HepG2 (cell line): ENCODE data around the gene U2AF2. TPM values are rescaled to one million over a fixed set of nuclear protein-coding genes. Genes with fewer than 3 reads are reported as not detected.
A peak's percentile ranks its signal among the peaks of the same experiment; 100 is the strongest.

Source experiments
- AKNA ChIP-seq: sonication (generic); formaldehyde crosslinking; IDR thresholded peaks from 2 replicates; pipeline ENCODE4 v1.4.0; 2020; ENCODE audit warnings: missing genetic modification reagents, borderline replicate concordance
- ARHGAP35 ChIP-seq: sonication (generic); formaldehyde crosslinking; IDR thresholded peaks from 2 replicates; pipeline ENCODE4 v1.9.0; 2022; ENCODE audit warnings: mild to moderate bottlenecking, inconsistent platforms, moderate library complexity, missing genetic modification reagents, borderline replicate concordance
- CBX5 ChIP-seq: sonication (generic); formaldehyde crosslinking; IDR thresholded peaks from 2 replicates; pipeline ENCODE4 v1.4.0; 2020; ENCODE audit warnings: missing genetic modification reagents, borderline replicate concordance
- CREM ChIP-seq, 2 experiments: sonication (generic) in 1 of 2; formaldehyde crosslinking in 1 of 2; IDR thresholded peaks; 2 replicates each; pipeline versions ENCODE4 v1.4.0 to v1.6.1; 2016 to 2020; ENCODE audit warnings: antibody characterized with exemption in 1 of 2, mild to moderate bottlenecking in 1 of 2, missing genetic modification reagents in 1 of 2
- CTCF ChIP-seq: sonication (generic); formaldehyde crosslinking; IDR thresholded peaks from 2 replicates; pipeline ENCODE4 v1.5.0; 2020; ENCODE audit warnings: mild to moderate bottlenecking, missing genetic modification reagents, moderate library complexity
- HNRNPLL ChIP-seq: fragments of 200-400 bp; formaldehyde crosslinking; IDR thresholded peaks from 2 replicates; pipeline ENCODE4 v1.6.1; 2017; ENCODE audit warnings: mild to moderate bottlenecking, low read depth, low read length; ENCODE audit not compliant: poor library complexity, severe bottlenecking
- ISX ChIP-seq: sonication (generic); formaldehyde crosslinking; conservative IDR thresholded peaks from 2 replicates; pipeline ENCODE4 v1.5.0; 2020; ENCODE audit warnings: missing genetic modification reagents
- NFRKB ChIP-seq: fragments of 450-650 bp; IDR thresholded peaks from 2 replicates; pipeline ENCODE4 v1.6.1; 2017
- NR2C2 ChIP-seq: sonication (generic); formaldehyde crosslinking; IDR thresholded peaks from 2 replicates; pipeline ENCODE4 v1.4.0; 2020; ENCODE audit warnings: missing genetic modification reagents, mild to moderate bottlenecking, moderate library complexity, borderline replicate concordance
- RNF2 ChIP-seq: fragments of 450-650 bp; conservative IDR thresholded peaks from 2 replicates; pipeline ENCODE4 v1.6.1; 2016; ENCODE audit warnings: low read depth
- TP53 ChIP-seq: sonication (generic); formaldehyde crosslinking; conservative IDR thresholded peaks from 2 replicates; pipeline ENCODE4 v1.4.0; 2020; ENCODE audit warnings: missing genetic modification reagents
- ZBTB34 ChIP-seq: sonication (generic); formaldehyde crosslinking; IDR thresholded peaks from 2 replicates; pipeline ENCODE4 v1.8.0; 2022; ENCODE audit warnings: mild to moderate bottlenecking, missing genetic modification reagents
- ZNF138 ChIP-seq: sonication (generic); formaldehyde crosslinking; IDR thresholded peaks from 2 replicates; pipeline ENCODE4 v1.5.0; 2020; ENCODE audit warnings: mild to moderate bottlenecking, low read depth, missing genetic modification reagents
- ZNF615 ChIP-seq: sonication (generic); formaldehyde crosslinking; IDR thresholded peaks from 2 replicates; pipeline ENCODE4 v1.5.0; 2020; ENCODE audit warnings: mild to moderate bottlenecking, missing genetic modification reagents, borderline replicate concordance
- polyA plus RNA-seq, 8 experiments: library from polyadenylated mRNA; depleted of rRNA in 3 of 8; stranded (reverse) in 7 of 8; unstranded in 1 of 8; fragments of >200 nt; fragmentation: Illumina TruSeq in 4 of 8; extraction: Trizol in 4 of 8; gene quantifications; 2 replicates each; pipeline versions ENCODE4 v1.2.1 to v1.2.3, GENCODE V29; 2011 to 2016; ENCODE audit warnings: low read depth in 4 of 8, missing spikeins in 1 of 8, mixed read lengths in 1 of 8; ENCODE audit not compliant: insufficient read depth in 1 of 8
- total RNA-seq, 5 experiments: library from RNA; depleted of rRNA; stranded (reverse); fragments of >200 nt; fragmentation: Illumina TruSeq; extraction: Trizol; gene quantifications; 2 replicates each; pipeline ENCODE4 v1.2.3, GENCODE V29; 2016; ENCODE audit warnings: low read depth in 1 of 5
- TF ChIP-seq, protein P1 (sequence below): sonication (generic); formaldehyde crosslinking; IDR thresholded peaks from 2 replicates; pipeline ENCODE4 v1.4.0; 2020; ENCODE audit warnings: missing genetic modification reagents, borderline replicate concordance

U2AF2 gene
- total and polyA plus RNA-seq, 2 of the 13 experiments (the other 11 are each of a cell fraction or from before 2014, with no cell fraction given), result 84.3 to 124 TPM

DNA sequence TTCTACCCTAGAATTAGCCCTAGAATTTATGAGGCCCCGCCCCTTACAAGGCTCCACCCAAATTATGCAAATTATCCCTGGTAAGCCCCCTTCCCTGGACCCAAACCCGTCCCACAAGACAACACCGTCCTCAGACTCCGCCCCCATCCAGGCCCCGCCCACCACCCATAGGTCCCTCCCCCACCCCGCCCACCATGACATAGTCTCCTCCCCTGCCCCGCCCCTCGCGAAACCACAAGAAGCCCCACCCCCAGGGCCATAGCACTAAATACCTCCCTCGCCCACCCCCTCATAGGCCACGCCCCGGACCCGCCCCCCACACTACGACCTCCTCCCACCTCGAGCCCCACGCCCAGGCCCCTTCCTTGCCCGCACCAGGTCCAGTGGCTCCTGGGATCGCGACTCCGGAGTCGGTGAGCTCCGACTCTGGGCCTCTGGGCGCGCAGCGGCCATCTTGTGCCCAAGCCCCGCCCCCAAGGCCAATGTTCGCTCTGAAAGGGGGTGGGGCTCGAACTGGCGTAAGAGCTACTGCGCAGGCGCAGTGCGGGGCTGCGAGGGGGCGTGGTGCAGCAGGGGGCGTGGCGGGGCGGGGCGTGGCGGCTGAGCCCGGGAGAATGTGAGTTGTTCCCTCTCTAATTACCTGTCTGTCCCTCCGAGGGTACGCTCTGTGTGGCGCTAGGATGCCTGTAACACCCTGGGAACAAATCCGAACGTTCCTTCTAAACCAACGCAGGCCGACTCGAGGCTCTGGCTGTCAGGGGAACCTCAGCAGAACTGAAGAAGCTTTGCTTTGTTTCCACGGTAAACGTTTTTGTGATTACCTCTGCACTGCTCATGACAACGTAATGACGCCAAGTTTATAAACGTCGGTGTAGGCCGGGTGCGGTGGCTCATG lies 30.5 kb upstream of the U2AF2 start, which contains the start of gene ZNF784 (continued):
- TF ChIP-seq CTCF (CRISPR knock-in tag) (peak; percentile 22; the same call in 1 of the 2 replicates), NR2C2 (CRISPR knock-in tag) (peak; percentile 31; the same call in 1 of the 2 replicates), TP53 (CRISPR knock-in tag) (no peak), ZBTB34 (no peak), CBX5 (CRISPR knock-in tag) (no peak), AKNA (CRISPR knock-in tag) (no peak), ARHGAP35 (CRISPR knock-in tag) (no peak), ZNF615 (CRISPR knock-in tag) (no peak), ZNF138 (no peak), NFRKB (no peak), HNRNPLL (no peak), RNF2 (no peak), ISX (CRISPR knock-in tag) (no peak), CREM (IDR thresholded peaks at IDR 0.05) (no peak), CREM (CRISPR knock-in tag; IDR thresholded peaks at IDR 0.05) (no peak)
- TF ChIP-seq, protein P1, sequence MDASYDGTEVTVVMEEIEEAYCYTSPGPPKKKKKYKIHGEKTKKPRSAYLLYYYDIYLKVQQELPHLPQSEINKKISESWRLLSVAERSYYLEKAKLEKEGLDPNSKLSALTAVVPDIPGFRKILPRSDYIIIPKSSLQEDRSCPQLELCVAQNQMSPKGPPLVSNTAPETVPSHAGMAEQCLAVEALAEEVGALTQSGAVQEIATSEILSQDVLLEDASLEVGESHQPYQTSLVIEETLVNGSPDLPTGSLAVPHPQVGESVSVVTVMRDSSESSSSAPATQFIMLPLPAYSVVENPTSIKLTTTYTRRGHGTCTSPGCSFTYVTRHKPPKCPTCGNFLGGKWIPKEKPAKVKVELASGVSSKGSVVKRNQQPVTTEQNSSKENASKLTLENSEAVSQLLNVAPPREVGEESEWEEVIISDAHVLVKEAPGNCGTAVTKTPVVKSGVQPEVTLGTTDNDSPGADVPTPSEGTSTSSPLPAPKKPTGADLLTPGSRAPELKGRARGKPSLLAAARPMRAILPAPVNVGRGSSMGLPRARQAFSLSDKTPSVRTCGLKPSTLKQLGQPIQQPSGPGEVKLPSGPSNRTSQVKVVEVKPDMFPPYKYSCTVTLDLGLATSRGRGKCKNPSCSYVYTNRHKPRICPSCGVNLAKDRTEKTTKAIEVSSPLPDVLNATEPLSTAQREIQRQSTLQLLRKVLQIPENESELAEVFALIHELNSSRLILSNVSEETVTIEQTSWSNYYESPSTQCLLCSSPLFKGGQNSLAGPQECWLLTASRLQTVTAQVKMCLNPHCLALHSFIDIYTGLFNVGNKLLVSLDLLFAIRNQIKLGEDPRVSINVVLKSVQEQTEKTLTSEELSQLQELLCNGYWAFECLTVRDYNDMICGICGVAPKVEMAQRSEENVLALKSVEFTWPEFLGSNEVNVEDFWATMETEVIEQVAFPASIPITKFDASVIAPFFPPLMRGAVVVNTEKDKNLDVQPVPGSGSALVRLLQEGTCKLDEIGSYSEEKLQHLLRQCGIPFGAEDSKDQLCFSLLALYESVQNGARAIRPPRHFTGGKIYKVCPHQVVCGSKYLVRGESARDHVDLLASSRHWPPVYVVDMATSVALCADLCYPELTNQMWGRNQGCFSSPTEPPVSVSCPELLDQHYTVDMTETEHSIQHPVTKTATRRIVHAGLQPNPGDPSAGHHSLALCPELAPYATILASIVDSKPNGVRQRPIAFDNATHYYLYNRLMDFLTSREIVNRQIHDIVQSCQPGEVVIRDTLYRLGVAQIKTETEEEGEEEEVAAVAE (CRISPR knock-in tag), result no peak
